HG02623 (cell line): ENCODE results near the gene GDAP1L1.
A peak's percentile ranks its signal among the peaks of the same experiment; 100 is the strongest.

Source experiments
- ATAC-seq: cut with Tn5 transposase; IDR thresholded peaks from one replicate; pipeline ENCODE4 v1.9.1; 2021; ENCODE audit warnings: moderate library complexity; ENCODE audit not compliant: unreplicated experiment

The GDAP1L1 gene

GRCh38 chr20:44247131-44247571 is at the start of gene GDAP1L1:
Gene GDAP1L1 (plus strand): TSS chr20:44247308. CDS start chr20:44247335, 27 bp downstream.
- no peak for ATAC-seq

GRCh38 chr20:44198872-44199271 is 48.2 kb upstream of the GDAP1L1 start:
- no peak for ATAC-seq

- ATAC-seq = no peak
Observed at GRCh38 chr20:44199877-44200276, 47.2 kb upstream of the GDAP1L1 start.

GRCh38 chr20:44200371-44200770 is 46.7 kb upstream of the GDAP1L1 start:
- ATAC-seq = no peak

GRCh38 chr20:44200983-44201382 is 46.1 kb upstream of the GDAP1L1 start:
- ATAC-seq = no peak

GRCh38 chr20:44203161-44203560 is 43.9 kb upstream of the GDAP1L1 start:
- no peak for ATAC-seq

GRCh38 chr20:44204156-44204831 is 42.8 kb upstream of the GDAP1L1 start:
- no peak for ATAC-seq

GRCh38 chr20:44204832-44205215 is 42.3 kb upstream of the GDAP1L1 start:
- no peak for ATAC-seq

GRCh38 chr20:44206132-44206531 is 41.0 kb upstream of the GDAP1L1 start:
- ATAC-seq = no peak

- no peak for ATAC-seq
Observed at GRCh38 chr20:44207126-44207723, 39.9 kb upstream of the GDAP1L1 start.

GRCh38 chr20:44208165-44208564 is 38.9 kb upstream of the GDAP1L1 start:
- ATAC-seq = no peak

- no peak for ATAC-seq
Observed at GRCh38 chr20:44208770-44209169, 38.3 kb upstream of the GDAP1L1 start.

GRCh38 chr20:44209686-44210405 is 37.3 kb upstream of the GDAP1L1 start:
- ATAC-seq = no peak

GRCh38 chr20:44210406-44211176 is 36.5 kb upstream of the GDAP1L1 start, which contains the start of gene OSER1:
Gene OSER1 (minus strand): TSS chr20:44210771. CDS start chr20:44206957, 3,814 bp downstream.
- peak; percentile 74 for ATAC-seq

- no peak for ATAC-seq
Observed at GRCh38 chr20:44211177-44212039, 35.7 kb upstream of the GDAP1L1 start.

GRCh38 chr20:44212792-44213191 is 34.3 kb upstream of the GDAP1L1 start:
- ATAC-seq = no peak

GRCh38 chr20:44215125-44215524 is 32.0 kb upstream of the GDAP1L1 start:
- ATAC-seq = no peak

GRCh38 chr20:44217342-44218092 is 29.6 kb upstream of the GDAP1L1 start:
- no peak for ATAC-seq

- ATAC-seq = no peak
Observed at GRCh38 chr20:44218446-44218845, 28.7 kb upstream of the GDAP1L1 start.
